HL-60/S4 (cell line): ENCODE data around the gene GALNT18.

Experiments
- in situ Hi-C: fragments of 300-500 bp; cut with MboI; formaldehyde crosslinking; loops from 2 replicates; pipeline ENCODE4 v1.14.3; 2022; ENCODE audit warnings: low sequenced_read_pairs

GALNT18 gene

GRCh38 chr11:11416502-11416901 lies 205.3 kb downstream of the GALNT18 start:
- in situ Hi-C loops: no loop called here

- in situ Hi-C loops: no loop called here
Measured at GRCh38 chr11:11415901-11416300, 205.9 kb downstream of the GALNT18 start.

- in situ Hi-C loops: no loop called here
Measured at GRCh38 chr11:11414996-11415395, 206.8 kb downstream of the GALNT18 start.

GRCh38 chr11:11413776-11414175 lies 208.0 kb downstream of the GALNT18 start:
- in situ Hi-C loops: no loop called here

GRCh38 chr11:11411401-11411985 lies 210.3 kb downstream of the GALNT18 start:
- in situ Hi-C loops: no loop called here

- in situ Hi-C loops: no loop called here
Measured at GRCh38 chr11:11409901-11410300, 211.9 kb downstream of the GALNT18 start.

GRCh38 chr11:11409224-11409623 lies 212.6 kb downstream of the GALNT18 start:
- in situ Hi-C loops: no loop called here

GRCh38 chr11:11408436-11409221 lies 213.2 kb downstream of the GALNT18 start:
- in situ Hi-C loops: no loop called here

GRCh38 chr11:11407763-11408084 lies 214.1 kb downstream of the GALNT18 start:
- in situ Hi-C loops: no loop called here

- in situ Hi-C loops: no loop called here
Measured at GRCh38 chr11:11407065-11407762, 214.6 kb downstream of the GALNT18 start.

- in situ Hi-C loops: no loop called here
Measured at GRCh38 chr11:11406652-11407051, 215.2 kb downstream of the GALNT18 start.

- in situ Hi-C loops: no loop called here
Measured at GRCh38 chr11:11403763-11404725, 217.8 kb downstream of the GALNT18 start.

- in situ Hi-C loops: no loop called here
Measured at GRCh38 chr11:11401960-11402535, 219.8 kb downstream of the GALNT18 start.

GRCh38 chr11:11400635-11401232 lies 221.1 kb downstream of the GALNT18 start:
- in situ Hi-C loops: no loop called here

GRCh38 chr11:11400121-11400520 lies 221.7 kb downstream of the GALNT18 start:
- in situ Hi-C loops: no loop called here

GRCh38 chr11:11397781-11398180 lies 224.0 kb downstream of the GALNT18 start:
- in situ Hi-C loops: no loop called here

- in situ Hi-C loops: no loop called here
Measured at GRCh38 chr11:11397036-11397415, 224.8 kb downstream of the GALNT18 start.

- in situ Hi-C loops: no loop called here
Measured at GRCh38 chr11:11396301-11397035, 225.3 kb downstream of the GALNT18 start.

GRCh38 chr11:11395126-11395525 lies 226.7 kb downstream of the GALNT18 start:
- in situ Hi-C loops: no loop called here

- in situ Hi-C loops: no loop called here
Measured at GRCh38 chr11:11394241-11394640, 227.6 kb downstream of the GALNT18 start.
